NCI-H2196 (cell line): ENCODE data around the gene DLX5.

ENCODE experiments used
- DNase-seq: peaks from one replicate; lab custom pipeline; 2025; ENCODE audit not compliant: unreplicated experiment; lab: John Stamatoyannopoulos, UW

The DLX5 gene

DNA sequence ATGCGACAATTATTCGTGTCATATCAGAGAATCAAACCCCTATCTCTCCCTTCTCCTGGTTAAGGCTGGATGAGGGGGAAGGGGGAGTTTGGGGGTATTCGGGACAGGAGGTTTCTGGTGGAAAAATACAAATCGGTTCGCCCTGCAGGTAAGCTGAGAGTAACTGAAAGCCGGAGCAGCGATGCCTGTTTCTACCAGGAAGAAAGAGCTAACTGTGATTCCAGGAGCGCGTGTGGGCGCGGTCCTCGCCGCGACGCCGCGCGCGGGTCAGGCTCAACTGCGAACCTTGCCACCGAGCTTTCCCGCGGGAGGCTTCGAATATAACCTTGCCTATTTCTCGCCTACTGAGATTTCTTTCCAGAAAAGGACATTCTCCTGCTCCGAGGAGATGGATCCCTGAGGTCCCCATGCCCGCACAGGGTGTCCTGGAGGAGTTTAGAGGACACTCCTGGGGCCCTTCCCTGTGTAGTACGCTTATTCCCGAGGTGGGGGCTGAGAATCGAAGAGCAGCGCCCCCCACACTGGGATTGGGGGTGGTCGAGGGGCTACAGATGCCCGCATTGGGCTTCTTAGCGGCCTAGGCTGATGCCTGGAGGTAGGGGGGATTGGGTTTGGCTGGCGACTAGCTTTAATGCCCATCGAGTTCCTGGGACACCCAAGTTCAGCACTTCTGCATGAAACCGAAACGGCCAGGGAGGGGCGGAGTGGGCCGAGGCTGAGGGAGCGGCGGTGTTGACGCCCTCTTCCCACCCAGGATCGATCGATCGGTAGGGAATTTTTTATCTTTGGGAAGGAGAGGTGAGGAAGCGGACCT lies 32.2 kb downstream of the DLX5 start:
- DNase-seq, result no peak

GRCh38 chr7:96991546-96992191 lies 33.0 kb downstream of the DLX5 start:
- DNase-seq, result no peak

- no peak for DNase-seq
Observed at GRCh38 chr7:96989859-96990317, 34.7 kb downstream of the DLX5 start.

- no peak for DNase-seq
Observed at GRCh38 chr7:96989241-96989858, 35.3 kb downstream of the DLX5 start.

GRCh38 chr7:96987719-96988118 lies 36.9 kb downstream of the DLX5 start:
- no peak for DNase-seq

DNA sequence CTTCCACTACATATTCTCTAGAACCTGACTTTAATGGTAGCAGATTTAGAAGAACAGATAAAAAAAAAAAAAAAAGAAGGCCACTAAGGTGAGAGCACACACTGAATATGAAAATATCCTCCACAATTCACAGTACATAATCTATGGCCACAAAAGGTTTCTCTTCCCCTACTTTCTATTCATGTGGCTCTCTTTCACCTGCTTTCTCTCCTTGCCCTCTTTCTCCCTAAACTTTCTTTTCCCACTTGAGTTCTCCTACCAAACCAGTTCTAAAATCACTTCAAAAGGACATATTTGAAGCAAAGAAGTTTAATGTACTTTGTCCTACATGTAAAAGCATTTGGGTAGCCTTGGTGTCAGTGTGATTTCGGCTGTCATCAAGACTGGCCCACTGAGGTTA lies 37.7 kb downstream of the DLX5 start:
- DNase-seq, result no peak

DNA sequence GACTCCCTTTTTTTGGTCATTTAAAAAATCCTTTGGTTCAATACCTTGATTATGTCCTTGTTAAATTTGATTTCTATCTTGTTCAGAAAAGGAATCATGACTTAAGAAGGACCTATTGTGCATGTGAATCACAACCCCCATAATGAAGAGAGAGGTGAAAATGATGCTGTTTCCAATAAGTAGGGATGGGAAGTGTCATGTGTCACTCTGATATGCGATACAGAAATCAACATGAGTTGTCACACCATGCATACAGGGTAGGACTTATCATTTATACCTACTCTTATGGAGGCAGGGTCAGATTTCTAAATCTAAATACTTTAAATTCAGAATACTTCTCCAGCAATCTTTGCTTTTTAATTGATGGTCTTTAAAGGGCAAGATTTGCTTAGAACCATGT lies 38.6 kb downstream of the DLX5 start:
- DNase-seq, result no peak

GRCh38 chr7:96982586-96982985 lies 42.0 kb downstream of the DLX5 start:
- DNase-seq, result no peak

DNA sequence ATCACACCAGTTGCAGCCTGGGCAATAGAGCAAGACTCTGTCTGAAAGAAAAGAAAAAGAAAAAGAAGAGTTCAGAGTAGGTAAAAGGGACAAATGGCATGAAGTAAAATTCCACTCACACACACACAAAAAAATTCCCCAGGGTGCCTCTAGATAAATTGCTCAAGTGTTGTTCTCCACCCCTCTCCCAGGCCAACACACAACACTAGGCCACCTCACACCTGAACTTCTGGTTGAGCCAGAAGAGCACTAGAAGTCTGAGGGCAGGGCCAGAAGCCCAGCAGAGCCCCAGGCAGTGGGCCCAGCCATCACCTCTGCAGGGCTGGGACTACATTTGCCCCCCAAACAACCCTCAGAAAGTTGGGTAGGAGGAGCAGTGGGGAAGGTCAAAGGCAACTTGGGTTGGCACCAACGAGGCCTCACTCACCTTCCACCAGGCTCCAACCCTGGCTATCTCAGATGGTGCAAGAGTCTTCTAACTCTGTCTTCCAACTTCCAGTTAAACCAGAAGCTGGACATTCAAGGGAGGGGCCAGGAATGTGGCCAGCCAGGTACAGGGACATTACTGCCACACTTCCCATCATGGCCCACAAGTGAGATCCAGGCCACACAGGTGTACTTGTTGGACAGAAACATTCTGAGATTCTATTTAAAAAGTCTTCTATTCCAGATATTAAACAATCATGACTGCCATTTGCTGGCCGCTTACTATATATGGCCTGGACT lies 44.9 kb downstream of the DLX5 start:
- no peak for DNase-seq

GRCh38 chr7:96977445-96977844 lies 47.2 kb downstream of the DLX5 start:
- DNase-seq, result no peak

DNA sequence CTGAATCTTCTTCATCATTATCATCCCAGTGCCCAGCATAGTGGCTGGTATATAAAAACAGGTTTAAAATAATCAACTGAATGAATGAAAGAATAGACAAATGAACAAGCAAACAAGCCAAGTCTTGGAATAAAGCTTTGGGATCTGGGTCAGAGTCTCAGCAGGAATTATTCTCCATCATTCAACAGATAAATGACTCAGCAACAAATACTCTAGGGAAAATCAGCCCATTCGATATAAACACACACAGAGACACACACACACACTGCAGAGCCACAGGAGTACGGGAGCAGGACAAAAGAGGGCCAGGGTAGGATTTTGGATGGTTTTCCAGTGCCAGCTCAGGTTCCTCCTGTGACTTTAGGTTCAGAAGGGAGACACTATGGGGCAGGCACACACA lies 48.5 kb downstream of the DLX5 start:
- no peak for DNase-seq

DNA sequence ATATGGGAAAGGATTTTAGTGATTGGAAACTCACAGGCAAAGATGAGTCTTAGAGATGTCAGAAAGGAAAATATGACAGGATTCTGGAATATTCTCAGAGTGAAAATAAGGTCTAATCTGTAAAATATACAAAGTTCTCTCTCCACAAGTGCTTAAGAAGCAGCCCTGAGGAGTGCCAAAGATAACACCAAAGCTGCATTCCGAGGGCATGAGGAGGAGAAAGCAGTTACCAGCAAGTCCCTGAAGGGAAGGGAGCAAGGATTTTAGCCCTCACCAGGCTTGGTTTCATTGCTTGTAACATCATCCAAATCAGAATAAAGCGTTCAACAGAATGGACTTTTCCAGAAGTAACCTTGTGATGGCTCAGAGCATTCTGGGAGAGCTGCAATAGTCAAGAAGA lies 50.6 kb downstream of the DLX5 start:
- DNase-seq, result no peak

DNA sequence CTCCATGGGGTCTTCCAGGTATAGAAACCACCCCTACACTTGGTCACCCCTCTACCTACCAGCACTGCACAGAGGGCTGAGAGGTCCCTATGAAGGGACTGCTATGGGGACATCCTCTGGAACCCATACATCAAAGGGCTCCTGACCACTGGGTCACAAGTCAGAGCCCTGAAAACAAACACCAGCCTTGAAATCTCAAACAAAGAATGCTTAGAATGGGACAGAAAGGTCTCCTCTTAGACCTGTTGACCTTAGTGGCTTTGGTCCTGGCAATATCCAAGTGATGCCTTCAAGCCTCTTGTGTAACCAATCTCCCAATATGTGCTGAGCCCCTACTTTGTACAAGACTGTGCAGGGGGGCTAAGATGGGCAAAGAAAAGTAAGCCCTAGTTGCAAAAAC lies 53.9 kb downstream of the DLX5 start:
- no peak for DNase-seq
